ENCODE measurements around the gene LPP. TPM values are rescaled to one million over a fixed set of nuclear protein-coding genes. Genes with fewer than 3 reads are reported as not detected.

LPP gene
- total and polyA plus RNA-seq, 2 of the 4 experiments (the other 2 are of a cell fraction), result 16.0 to 130 TPM

- no peak overlapping the region for H4K91ac ChIP-seq (ENCODE audit: insufficient read depth, low read depth, low read length)
These were observed 735.1 kb downstream of the LPP start for GRCh38 chr3:188889054-188889491.

More at GRCh38 chr3:188889054-188889491, 735.1 kb downstream of the LPP start:
- ChIA-PET CTCF (no interaction called here), POLR2A (ENCODE audit: unreplicated experiment) (no interaction called here)
- no peak overlapping the region for H3K56ac ChIP-seq (ENCODE audit: extremely low read depth, insufficient read depth, low read length)
- peaks cover 17 to 28% of the 10 kb centered on the region in 2 experiments for H3K79me1 ChIP-seq (ENCODE audit: low read depth in 1 of 2, low read length in 2 of 2)
- H2BK15ac ChIP-seq (ENCODE audit: low read depth, low read length), result peak overlapping the region; percentile 2; the same call in 1 of the 3 replicates
- intact Hi-C loops (cut with micrococcal nuclease), result no loop called here
- 0 out of 2 replicates have a peak overlapping the region, but pooled peaks have one; percentile 19 for H3K14ac ChIP-seq (replicated peaks; ENCODE audit: low read depth, low read length)
- no peak overlapping the region for H3K23ac ChIP-seq (ENCODE audit: low read depth, low read length)
- in situ Hi-C loops (cut with MboI; ENCODE audit: low sequenced_read_pairs), result no loop called here
- peak overlapping the region; percentile 53; the same call in 1 of the 2 replicates for H4K5ac ChIP-seq (ENCODE audit: low read depth, low read length)
- ATAC-seq (ENCODE audit: low read depth) (no peak), DNase-seq (no peak)
- H2BK20ac ChIP-seq (ENCODE audit: low read depth, low read length), result no peak overlapping the region
- peak overlapping the region; percentile 1; the same call in 1 of the 2 replicates for H2AK5ac ChIP-seq (ENCODE audit: low read depth, low read length)
- no peak overlapping the region for H3K4me3 ChIP-seq (ENCODE audit: insufficient read depth, low read depth, low read length)
- no peaks in the 10 kb centered on the region for H3K27me3 ChIP-seq (ENCODE audit: control insufficient read depth, insufficient read depth, low read length)
- no CpG with 5 or more reads among the region's 4 CpGs for WGBS, 2 experiments (ENCODE audit: extremely low coverage in 2 of 2, insufficient read length in 1 of 2)
- no peak overlapping the region for H3K4me2 ChIP-seq (ENCODE audit: low read depth, low read length)
- no peak overlapping the region for H3K18ac ChIP-seq (ENCODE audit: low read depth, low read length)
- H2AK9ac ChIP-seq (replicated peaks; ENCODE audit: low read depth, low read length, poor library complexity), result no peak overlapping the region
- no peak for TF ChIP-seq BHLHE40 (IDR thresholded peaks at IDR 0.05; ENCODE audit: low read depth, low read length)
- no peak for TF ChIP-seq ELK1 (IDR thresholded peaks at IDR 0.05; ENCODE audit: borderline replicate concordance, low read depth, low read length)
- no peak for TF ChIP-seq FOS (IDR thresholded peaks at IDR 0.05; ENCODE audit: low read depth, low read length)
- TF ChIP-seq POLR2A (IDR thresholded peaks at IDR 0.05; ENCODE audit: low read depth, low read length), result no peak
- no peak for TF ChIP-seq USF2 (IDR thresholded peaks at IDR 0.05; ENCODE audit: low read depth, low read length)
- H3K4ac ChIP-seq (ENCODE audit: low read depth, low read length), result no peak overlapping the region
- dilution Hi-C loops (cut with HindIII; ENCODE audit: low sequenced_read_pairs, unreplicated experiment), result no loop called here
- H4K8ac ChIP-seq (ENCODE audit: low read depth in 2 of 2, low read length in 2 of 2), result peak overlapping the region in 1 of 2 experiments; percentile 15; a peak in 1 of 4 replicates
- peaks cover 11% of the 10 kb centered on the region for H3K36me3 ChIP-seq (ENCODE audit: control insufficient read depth, insufficient read depth, low read length)
- peaks cover 8% of the 10 kb centered on the region; the same call in 1 of the 2 replicates for H3K4me1 ChIP-seq (ENCODE audit: control insufficient read depth, insufficient read depth, low read length)
- H4K20me1 ChIP-seq (ENCODE audit: insufficient read depth, low read length), result no peaks in the 10 kb centered on the region
- H3K27ac ChIP-seq (ENCODE audit: insufficient read depth, low read length), result no peak overlapping the region
- no TSS peak for BruUV-seq (replicated peaks)
- no peaks in the 10 kb centered on the region for H3K9me3 ChIP-seq (ENCODE audit: control insufficient read depth, insufficient read depth, low read length)
- H2BK120ac ChIP-seq (ENCODE audit: low read depth, low read length), result no peak overlapping the region
- H3K9ac ChIP-seq (ENCODE audit: low read depth, low read length), result no peak overlapping the region
- no peak overlapping the region for H2AFZ ChIP-seq (replicated peaks; ENCODE audit: low read length, poor library complexity)
- peaks cover 5% of the 10 kb centered on the region; the same call in 1 of the 2 replicates for H3K9me1 ChIP-seq (ENCODE audit: insufficient read depth, low read length)
- H2BK5ac ChIP-seq (ENCODE audit: low read depth, low read length, poor library complexity, severe bottlenecking), result peak overlapping the region; percentile 60
